ENCODE results near the gene NEGR1.

DNA sequence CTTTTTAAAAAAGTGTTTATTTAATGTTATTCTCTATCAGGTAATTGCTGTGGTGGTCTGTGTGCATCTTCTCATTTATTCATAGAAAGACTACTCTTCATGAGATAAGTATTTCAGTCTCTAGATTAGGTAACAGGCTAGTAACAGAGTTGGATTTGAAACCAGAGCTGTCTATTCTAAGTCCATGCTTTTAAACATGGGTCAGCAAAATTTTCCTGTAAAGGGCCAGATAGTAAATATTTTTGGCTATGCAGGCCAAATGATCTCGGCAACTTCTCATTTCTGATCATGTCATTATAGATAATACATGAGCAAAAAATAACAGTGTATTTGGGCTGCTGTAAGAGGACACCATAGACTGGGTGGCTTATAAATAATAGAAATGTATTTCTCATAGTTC lies 715.9 kb downstream of the NEGR1 start:
- TF ChIP-seq, protein P1, sequence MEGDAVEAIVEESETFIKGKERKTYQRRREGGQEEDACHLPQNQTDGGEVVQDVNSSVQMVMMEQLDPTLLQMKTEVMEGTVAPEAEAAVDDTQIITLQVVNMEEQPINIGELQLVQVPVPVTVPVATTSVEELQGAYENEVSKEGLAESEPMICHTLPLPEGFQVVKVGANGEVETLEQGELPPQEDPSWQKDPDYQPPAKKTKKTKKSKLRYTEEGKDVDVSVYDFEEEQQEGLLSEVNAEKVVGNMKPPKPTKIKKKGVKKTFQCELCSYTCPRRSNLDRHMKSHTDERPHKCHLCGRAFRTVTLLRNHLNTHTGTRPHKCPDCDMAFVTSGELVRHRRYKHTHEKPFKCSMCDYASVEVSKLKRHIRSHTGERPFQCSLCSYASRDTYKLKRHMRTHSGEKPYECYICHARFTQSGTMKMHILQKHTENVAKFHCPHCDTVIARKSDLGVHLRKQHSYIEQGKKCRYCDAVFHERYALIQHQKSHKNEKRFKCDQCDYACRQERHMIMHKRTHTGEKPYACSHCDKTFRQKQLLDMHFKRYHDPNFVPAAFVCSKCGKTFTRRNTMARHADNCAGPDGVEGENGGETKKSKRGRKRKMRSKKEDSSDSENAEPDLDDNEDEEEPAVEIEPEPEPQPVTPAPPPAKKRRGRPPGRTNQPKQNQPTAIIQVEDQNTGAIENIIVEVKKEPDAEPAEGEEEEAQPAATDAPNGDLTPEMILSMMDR (IDR thresholded peaks at IDR 0.05): no peak
- TF ChIP-seq POLR2A (IDR thresholded peaks at IDR 0.05): no peak

All from ovary (tissue), 3 donors.